SK-N-SH treated with all-trans-retinoic acid at 6 μM for 48 hours (cell line): Measurements from ENCODE around the gene PFN2.

Experiments used
- ATAC-seq: fragments of 200-7000 bp; cut with Tn5 transposase; 3 replicates; pipeline ENCODE4 v1.9.1; 2020; ENCODE audit warnings: mild to moderate bottlenecking, moderate library complexity
- ARNTL ChIP-seq: fragments of 450-650 bp; formaldehyde crosslinking; IDR thresholded peaks from 2 replicates; pipeline ENCODE4 v1.5.0; 2020; ENCODE audit warnings: low read depth, mild to moderate bottlenecking, moderate library complexity, borderline replicate concordance
- CSDC2 ChIP-seq: fragments of 250-450 bp; sonication (Bioruptor Pico); IDR thresholded peaks from 2 replicates; pipeline ENCODE4 v1.5.0; 2020; ENCODE audit warnings: mild to moderate bottlenecking, moderate library complexity
- ESRRG ChIP-seq: fragments of 250-450 bp; sonication (Bioruptor Pico); IDR thresholded peaks from 2 replicates; pipeline ENCODE4 v1.6.1; 2021; ENCODE audit warnings: mild to moderate bottlenecking
- GLIS3 ChIP-seq: fragments of 250-450 bp; sonication (Bioruptor Pico); IDR thresholded peaks from 2 replicates; pipeline ENCODE4 v1.5.0; 2020; ENCODE audit warnings: mild to moderate bottlenecking, moderate library complexity
- ISL1 ChIP-seq: fragments of 250-450 bp; sonication (Bioruptor Pico); IDR thresholded peaks from 2 replicates; pipeline ENCODE4 v2.1.2; 2022; ENCODE audit warnings: mild to moderate bottlenecking, moderate library complexity
- OSR1 ChIP-seq: fragments of 250-450 bp; sonication (Bioruptor Pico); IDR thresholded peaks from 2 replicates; pipeline ENCODE4 v1.8.0; 2022; ENCODE audit warnings: moderate library complexity, mild to moderate bottlenecking, inconsistent platforms
- PATZ1 ChIP-seq: fragments of 250-450 bp; sonication (Bioruptor Pico); IDR thresholded peaks from 2 replicates; pipeline ENCODE4 v1.8.0; 2020; ENCODE audit warnings: mild to moderate bottlenecking, moderate library complexity, borderline replicate concordance
- POU6F1 ChIP-seq: fragments of 250-450 bp; sonication (Bioruptor Pico); IDR thresholded peaks from 2 replicates; pipeline ENCODE4 v1.8.0; 2021; ENCODE audit warnings: low read depth, mild to moderate bottlenecking, moderate library complexity, borderline replicate concordance
- PPARA ChIP-seq: fragments of 250-450 bp; sonication (Bioruptor Pico); IDR thresholded peaks from 2 replicates; pipeline ENCODE4 v1.5.0; 2020; ENCODE audit warnings: mild to moderate bottlenecking, borderline replicate concordance
- RARB ChIP-seq: fragments of 250-450 bp; sonication (Bioruptor Pico); IDR thresholded peaks from 2 replicates; pipeline ENCODE4 v1.8.0; 2021; ENCODE audit warnings: mild to moderate bottlenecking, moderate library complexity
- SNAI2 ChIP-seq: fragments of 250-450 bp; sonication (Bioruptor Pico); IDR thresholded peaks from 2 replicates; pipeline ENCODE4 v1.5.0; 2020; ENCODE audit warnings: mild to moderate bottlenecking, moderate library complexity
- TCF4 ChIP-seq: fragments of 250-450 bp; sonication (Bioruptor Pico); IDR thresholded peaks from 2 replicates; pipeline ENCODE4 v1.8.0; 2021; ENCODE audit warnings: mild to moderate bottlenecking, moderate library complexity, borderline replicate concordance
- TOX ChIP-seq: fragments of 250-450 bp; sonication (Bioruptor Pico); IDR thresholded peaks from 2 replicates; pipeline ENCODE4 v1.8.0; 2021; ENCODE audit warnings: mild to moderate bottlenecking, moderate library complexity, borderline replicate concordance
- TSHZ2 ChIP-seq: fragments of 250-450 bp; sonication (Bioruptor Pico); IDR thresholded peaks from 2 replicates; pipeline ENCODE4 v1.5.0; 2020; ENCODE audit warnings: mild to moderate bottlenecking, moderate library complexity
- ZC3H10 ChIP-seq: fragments of 250-450 bp; sonication (Bioruptor Pico); IDR thresholded peaks from 2 replicates; pipeline ENCODE4 v1.5.1; 2021; ENCODE audit warnings: mild to moderate bottlenecking, moderate library complexity
- ZFP3 ChIP-seq: fragments of 250-450 bp; sonication (Bioruptor Pico); IDR thresholded peaks from 2 replicates; pipeline ENCODE4 v1.5.0; 2020; ENCODE audit warnings: mild to moderate bottlenecking, moderate library complexity
- ZFP30 ChIP-seq: fragments of 450-650 bp; formaldehyde crosslinking; IDR thresholded peaks from 2 replicates; pipeline ENCODE4 v1.5.0; 2022; ENCODE audit warnings: mild to moderate bottlenecking, moderate library complexity
- ZNF565 ChIP-seq: fragments of 450-650 bp; formaldehyde crosslinking; conservative IDR thresholded peaks from 2 replicates; pipeline ENCODE4 v1.5.0; 2020; ENCODE audit warnings: low read depth, mild to moderate bottlenecking, moderate library complexity
- ZNF70 ChIP-seq: fragments of 450-650 bp; formaldehyde crosslinking; IDR thresholded peaks from 2 replicates; pipeline ENCODE4 v1.5.0; 2020; ENCODE audit warnings: mild to moderate bottlenecking, moderate library complexity
- ZNF8 ChIP-seq: fragments of 450-650 bp; formaldehyde crosslinking; IDR thresholded peaks from 2 replicates; pipeline ENCODE4 v1.5.0; 2020; ENCODE audit warnings: mild to moderate bottlenecking, moderate library complexity
- TF ChIP-seq, protein P1 (sequence below): fragments of 250-450 bp; sonication (Bioruptor Pico); IDR thresholded peaks from 2 replicates; pipeline ENCODE4 v1.5.1; 2020; ENCODE audit warnings: low read depth, mild to moderate bottlenecking, moderate library complexity

Gene PFN2

DNA sequence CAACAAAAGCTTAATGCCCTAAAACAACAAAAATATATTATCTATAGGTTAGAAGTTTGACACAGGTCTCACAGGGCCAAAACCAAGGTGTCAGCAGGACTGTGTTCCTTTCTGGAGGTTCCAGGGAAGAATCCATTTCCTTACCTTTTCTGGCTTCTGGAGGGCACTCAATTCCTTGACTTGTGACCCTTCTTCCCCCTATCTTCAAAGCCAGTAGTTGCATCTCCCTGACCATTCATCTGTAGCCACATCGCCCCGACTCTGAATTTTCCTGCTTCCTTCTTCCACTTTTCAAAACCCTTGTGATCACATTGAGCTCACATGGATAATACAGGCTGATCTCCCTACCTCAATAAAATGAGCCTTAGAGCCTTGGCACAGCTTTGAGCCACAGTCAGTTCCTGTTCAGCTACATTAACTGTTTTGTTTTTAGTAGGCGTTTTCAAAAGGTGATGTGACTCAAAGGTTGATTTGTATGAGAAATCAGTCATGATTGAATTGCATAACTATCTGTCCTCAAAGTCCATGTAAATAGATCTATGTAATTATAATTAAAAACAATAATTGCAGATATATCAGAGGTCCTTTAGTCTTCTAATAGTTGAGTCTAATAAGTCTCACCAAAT lies 12.4 kb downstream of the PFN2 start (continued):
- no peak for TF ChIP-seq PATZ1 (CRISPR knock-in tag)
- TF ChIP-seq CSDC2 (CRISPR knock-in tag): no peak
- no peak for TF ChIP-seq SNAI2
- no peak for TF ChIP-seq OSR1 (CRISPR knock-in tag)
- no peak for TF ChIP-seq ISL1 (CRISPR knock-in tag)
- TF ChIP-seq ZC3H10: no peak

DNA sequence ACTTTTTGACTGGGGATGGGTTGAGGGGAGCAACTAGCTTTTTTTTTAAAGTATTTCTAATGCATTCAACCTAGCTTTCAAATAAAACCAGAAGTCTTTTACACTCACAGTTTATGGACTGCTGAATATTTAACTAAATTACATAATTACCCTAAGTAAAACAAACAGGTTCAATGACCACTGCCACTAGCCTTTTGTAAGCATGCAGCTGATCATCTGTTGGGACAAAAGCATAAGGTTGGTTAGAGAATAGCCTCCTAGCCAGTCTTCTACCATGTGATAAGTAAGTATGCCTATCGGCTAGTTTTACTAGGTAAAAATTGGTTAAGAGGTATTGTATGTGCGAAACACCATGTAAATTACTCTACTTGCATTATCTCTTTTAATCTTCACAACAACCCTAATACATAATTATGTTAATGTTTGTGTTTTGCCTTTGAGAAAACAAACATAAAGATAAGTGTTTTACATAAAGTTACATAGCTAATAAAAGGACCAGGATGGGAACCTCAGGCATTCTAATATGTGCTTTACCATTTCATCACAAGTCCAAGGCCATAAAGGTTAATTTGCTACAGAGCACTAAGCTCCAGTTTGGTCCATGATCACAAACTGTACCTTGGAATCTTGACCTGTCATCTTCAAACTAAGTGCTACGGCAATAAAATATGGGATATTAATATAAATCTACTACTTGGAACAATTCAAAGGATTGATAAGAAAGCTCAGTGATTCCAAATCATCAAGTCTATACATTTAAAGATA lies 13.2 kb downstream of the PFN2 start:
- TF ChIP-seq TCF4 (no peak), CSDC2 (CRISPR knock-in tag) (no peak)
- TF ChIP-seq, all 23 proteins: peak for 0
- ATAC-seq: no peak

GRCh38 chr3:149955449-149955848 lies 15.2 kb downstream of the PFN2 start:
- no peak for ATAC-seq
- TF ChIP-seq ESRRG (CRISPR knock-in tag): no peak

- TF ChIP-seq GLIS3 (no peak), TCF4 (peak; percentile 94), TSHZ2 (CRISPR knock-in tag) (peak; percentile 81; the same call in 1 of the 2 replicates), POU6F1 (CRISPR knock-in tag) (0 out of 2 replicates have a peak, but pooled peaks have one; percentile 18), ISL1 (CRISPR knock-in tag) (peak; percentile 39; the same call in 1 of the 2 replicates), ZNF70 (peak; percentile 87), ARNTL (no peak), PPARA (CRISPR knock-in tag) (no peak)
- TF ChIP-seq, all 23 proteins: peak for 5
- ATAC-seq: peak; percentile 56; the same call in 2 of the 3 replicates
These were observed 15.9 kb downstream of the PFN2 start for GRCh38 chr3:149954812-149955211.

- ATAC-seq: no peak
These were observed 21.5 kb downstream of the PFN2 start for GRCh38 chr3:149949181-149949580.

More at GRCh38 chr3:149949181-149949580, 21.5 kb downstream of the PFN2 start:
- TF ChIP-seq ZNF70 (no peak), ZNF8 (CRISPR knock-in tag) (no peak), RARB (no peak), PATZ1 (CRISPR knock-in tag) (no peak), PPARA (CRISPR knock-in tag) (no peak), TCF4 (no peak), ZFP30 (CRISPR knock-in tag) (no peak), ESRRG (CRISPR knock-in tag) (no peak), POU6F1 (CRISPR knock-in tag) (no peak), ZNF565 (CRISPR knock-in tag) (no peak), ZFP3 (CRISPR knock-in tag) (no peak), CSDC2 (CRISPR knock-in tag) (no peak), SNAI2 (no peak), TOX (CRISPR knock-in tag) (no peak)
- TF ChIP-seq, protein P1, sequence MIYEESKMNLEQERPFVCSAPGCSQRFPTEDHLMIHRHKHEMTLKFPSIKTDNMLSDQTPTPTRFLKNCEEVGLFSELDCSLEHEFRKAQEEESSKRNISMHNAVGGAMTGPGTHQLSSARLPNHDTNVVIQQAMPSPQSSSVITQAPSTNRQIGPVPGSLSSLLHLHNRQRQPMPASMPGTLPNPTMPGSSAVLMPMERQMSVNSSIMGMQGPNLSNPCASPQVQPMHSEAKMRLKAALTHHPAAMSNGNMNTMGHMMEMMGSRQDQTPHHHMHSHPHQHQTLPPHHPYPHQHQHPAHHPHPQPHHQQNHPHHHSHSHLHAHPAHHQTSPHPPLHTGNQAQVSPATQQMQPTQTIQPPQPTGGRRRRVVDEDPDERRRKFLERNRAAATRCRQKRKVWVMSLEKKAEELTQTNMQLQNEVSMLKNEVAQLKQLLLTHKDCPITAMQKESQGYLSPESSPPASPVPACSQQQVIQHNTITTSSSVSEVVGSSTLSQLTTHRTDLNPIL (CRISPR knock-in tag): no peak
